ENCODE results near the gene TPRG1L.
"Not testable (repeated sequence)": the region's sequence is repeated elsewhere in the genome, so short reads cannot be mapped to it uniquely, and the experiment has no call there.

GRCh38 chr1:3621151-3621671 is 3.6 kb upstream of the TPRG1L start:
- peak; percentile 67 for TF ChIP-seq CTCF (conservative IDR thresholded peaks at IDR 0.05; ENCODE audit: low read depth, low read length)
- not testable (repeated sequence) for TF ChIP-seq EZH2 (IDR thresholded peaks at IDR 0.05; ENCODE audit: low read length, unreplicated experiment)
